ENCODE data around the gene BANP. TPM values are rescaled to one million over a fixed set of nuclear protein-coding genes. Genes with fewer than 3 reads are reported as not detected.

The BANP gene
- total RNA-seq, 1 experiment from 2014 or later = 37.2 TPM

- no TSS peak for BruUV-seq (replicated peaks)
- RAD21 ChIA-PET (ENCODE audit: low non-redundant PET in 1 of 2, low total read pairs in 2 of 2, uncharacterized antibody in 2 of 2, unreplicated experiment in 2 of 2) = interaction anchor here in 1 of 2 experiments (0.6 kb wide), 1 partner anchor 369 kb away, joined by 3 read pairs; no protein-coding TSS in a partner anchor
Measured at GRCh38 chr16:88068476-88069396, 117.5 kb downstream of the BANP start.

More at GRCh38 chr16:88068476-88069396, 117.5 kb downstream of the BANP start:
- Histone ChIP-seq H3K4me2 (ENCODE audit: low read length) (no peak overlapping the region), H3K27ac (ENCODE audit: low read depth, low read length) (no peak overlapping the region), H3K79me2 (ENCODE audit: insufficient read depth, low read length) (no peaks in the 10 kb centered on the region), H3K9ac (ENCODE audit: low read length) (no peak overlapping the region), H3K4me1 (ENCODE audit: control insufficient read depth in 1 of 2, insufficient read depth in 2 of 2, low read length in 2 of 2) (no peaks in the 10 kb centered on the region), H3K9me3 (ENCODE audit: control insufficient read depth in 1 of 2, insufficient read depth in 1 of 2, low read depth in 1 of 2, low read length in 2 of 2) (no peaks in the 10 kb centered on the region), H3K9me2 (ENCODE audit: insufficient read depth) (no peaks in the 10 kb centered on the region), H4K20me1 (ENCODE audit: insufficient read depth) (no peaks in the 10 kb centered on the region), H2AFZ (ENCODE audit: low read depth, low read length, poor library complexity, severe bottlenecking) (no peak overlapping the region), H3K27me3 (ENCODE audit: insufficient read depth, low read length) (no peaks in the 10 kb centered on the region), H3K36me3 (ENCODE audit: control insufficient read depth in 1 of 2, insufficient read depth in 2 of 2, low read length in 2 of 2) (peaks cover 0 to 4% of the 10 kb centered on the region in 2 experiments; a peak in 2 of 4 replicates), H3K4me3 (replicated peaks in 1 of 2; ENCODE audit: low read depth in 1 of 2, low read length in 2 of 2) (no peak overlapping the region)
- no peak for TF ChIP-seq POLR2A (IDR thresholded peaks at IDR 0.05; ENCODE audit: borderline replicate concordance, extremely low read depth, insufficient read depth, insufficient read length)
- TF ChIP-seq, protein P1, sequence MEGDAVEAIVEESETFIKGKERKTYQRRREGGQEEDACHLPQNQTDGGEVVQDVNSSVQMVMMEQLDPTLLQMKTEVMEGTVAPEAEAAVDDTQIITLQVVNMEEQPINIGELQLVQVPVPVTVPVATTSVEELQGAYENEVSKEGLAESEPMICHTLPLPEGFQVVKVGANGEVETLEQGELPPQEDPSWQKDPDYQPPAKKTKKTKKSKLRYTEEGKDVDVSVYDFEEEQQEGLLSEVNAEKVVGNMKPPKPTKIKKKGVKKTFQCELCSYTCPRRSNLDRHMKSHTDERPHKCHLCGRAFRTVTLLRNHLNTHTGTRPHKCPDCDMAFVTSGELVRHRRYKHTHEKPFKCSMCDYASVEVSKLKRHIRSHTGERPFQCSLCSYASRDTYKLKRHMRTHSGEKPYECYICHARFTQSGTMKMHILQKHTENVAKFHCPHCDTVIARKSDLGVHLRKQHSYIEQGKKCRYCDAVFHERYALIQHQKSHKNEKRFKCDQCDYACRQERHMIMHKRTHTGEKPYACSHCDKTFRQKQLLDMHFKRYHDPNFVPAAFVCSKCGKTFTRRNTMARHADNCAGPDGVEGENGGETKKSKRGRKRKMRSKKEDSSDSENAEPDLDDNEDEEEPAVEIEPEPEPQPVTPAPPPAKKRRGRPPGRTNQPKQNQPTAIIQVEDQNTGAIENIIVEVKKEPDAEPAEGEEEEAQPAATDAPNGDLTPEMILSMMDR (IDR thresholded peaks at IDR 0.05 in 2 of 3, conservative IDR thresholded peaks at IDR 0.05 in 1 of 3; ENCODE audit: borderline replicate concordance in 1 of 3, insufficient read depth in 1 of 3, low read depth in 2 of 3, low read length in 2 of 3) = 0 out of 6 replicates have a peak, but pooled peaks of 1 of the 3 experiments have one; percentile 8
- intact Hi-C loops (cut with micrococcal nuclease) = no loop called here
- POLR2A ChIA-PET = no interaction called here
- no peak for ATAC-seq
- DNase-seq (ENCODE audit: low read depth, low spot score) = no peak
- CTCF ChIA-PET = no interaction called here

Data from HCT116 (cell line).